HG03039 (cell line): Measurements from ENCODE around the gene MCF2L.
"Not testable (repeated sequence)": the region's sequence is repeated elsewhere in the genome, so short reads cannot be mapped to it uniquely, and the experiment has no call there.

ENCODE experiments used
- ATAC-seq: cut with Tn5 transposase; IDR thresholded peaks from one replicate; pipeline ENCODE4 v1.9.1; 2021; ENCODE audit warnings: mild to moderate bottlenecking, moderate library complexity; ENCODE audit not compliant: unreplicated experiment

The MCF2L gene

DNA sequence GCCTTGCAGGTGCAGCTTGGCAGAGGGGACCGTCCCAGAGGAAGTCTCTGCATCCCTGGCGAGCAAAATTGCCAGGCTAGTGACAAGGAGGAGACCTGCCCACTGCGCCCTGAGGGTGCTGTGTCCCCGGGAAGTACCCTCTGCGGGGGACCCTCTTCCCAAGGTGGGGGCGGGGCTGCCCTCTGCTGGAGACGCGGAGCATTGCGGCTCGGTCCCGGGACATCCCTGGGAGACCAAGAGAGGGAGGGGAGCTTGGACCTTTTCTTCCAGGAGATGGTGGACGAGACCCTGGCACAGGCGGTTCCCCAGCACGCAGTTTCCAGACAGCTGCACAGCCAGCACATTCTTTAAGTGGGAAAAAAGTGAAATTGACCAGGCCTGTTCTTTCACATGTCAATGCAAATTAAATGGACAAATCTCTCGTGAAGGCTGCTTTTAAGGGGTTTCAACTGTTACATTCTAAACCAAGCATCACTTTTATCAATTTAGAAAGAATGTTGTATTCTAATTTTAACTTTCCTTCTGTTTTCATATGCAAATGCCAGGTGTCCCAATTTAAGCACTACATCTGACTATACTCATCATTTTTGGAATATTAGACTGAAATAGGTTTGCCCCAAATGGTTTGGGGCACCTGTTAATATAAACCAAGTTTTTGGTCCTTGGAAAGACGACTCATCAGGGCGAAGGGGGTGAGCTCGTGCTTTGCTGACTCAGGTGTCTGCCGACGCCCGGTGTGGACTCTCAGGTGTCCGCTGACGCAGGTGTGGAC, 60.7 kb downstream of the MCF2L start:
- no peak for ATAC-seq

DNA sequence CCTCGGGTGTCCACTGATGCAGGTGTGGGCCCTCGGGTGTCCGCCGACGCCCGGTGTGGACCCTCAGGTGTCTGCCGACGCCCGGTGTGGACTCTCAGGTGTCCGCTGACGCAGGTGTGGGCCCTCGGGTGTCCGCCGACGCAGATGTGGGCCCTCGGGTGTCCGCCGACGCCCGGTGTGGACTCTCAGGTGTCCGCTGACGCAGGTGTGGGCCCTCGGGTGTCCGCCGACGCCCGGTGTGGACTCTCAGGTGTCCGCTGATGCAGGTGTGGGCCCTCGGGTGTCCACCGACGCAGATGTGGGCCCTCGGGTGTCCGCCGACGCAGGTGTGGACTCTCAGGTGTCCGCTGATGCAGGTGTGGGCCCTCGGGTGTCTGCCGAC, 61.2 kb downstream of the MCF2L start:
- not testable (repeated sequence) for ATAC-seq

DNA sequence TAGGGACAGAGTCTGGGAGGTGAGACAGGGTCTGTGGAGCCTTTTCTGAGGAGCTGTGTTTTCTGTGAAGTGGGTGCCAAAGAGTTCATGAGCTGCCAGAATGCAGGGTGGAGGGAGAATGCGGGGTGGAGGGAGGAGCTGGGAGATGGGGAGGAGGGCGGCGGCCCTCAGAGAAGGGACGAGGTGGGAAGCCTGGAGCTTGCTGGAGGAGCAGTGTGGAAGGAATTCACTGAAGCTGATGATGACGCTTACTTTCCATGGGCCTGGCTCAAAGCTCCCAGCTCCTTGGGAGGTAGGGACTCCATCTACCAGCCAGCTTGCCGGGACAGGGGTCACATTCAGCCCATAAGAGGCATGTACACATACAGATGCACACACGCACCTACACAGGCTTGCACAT, 62.5 kb downstream of the MCF2L start:
- ATAC-seq: no peak

DNA sequence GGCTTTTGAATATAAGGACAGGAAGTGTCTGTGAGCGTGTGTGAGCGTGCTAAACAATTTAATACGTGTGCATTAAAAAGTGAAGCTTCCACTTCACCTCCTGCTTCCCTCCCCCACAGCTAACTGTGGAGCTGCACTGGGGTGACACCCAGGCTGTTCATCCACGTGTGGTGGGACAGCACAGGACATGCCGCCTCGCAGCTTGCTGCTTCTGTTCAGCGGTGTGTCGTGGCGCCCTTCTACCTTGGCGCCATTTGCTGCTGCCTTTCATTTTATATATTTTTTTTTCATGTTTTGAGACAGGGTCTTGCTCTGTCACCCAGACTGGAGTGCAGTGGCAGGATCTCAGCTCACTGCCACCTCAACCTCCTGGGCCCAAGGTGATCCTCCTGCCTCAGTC, 63.3 kb downstream of the MCF2L start:
- no peak for ATAC-seq

DNA sequence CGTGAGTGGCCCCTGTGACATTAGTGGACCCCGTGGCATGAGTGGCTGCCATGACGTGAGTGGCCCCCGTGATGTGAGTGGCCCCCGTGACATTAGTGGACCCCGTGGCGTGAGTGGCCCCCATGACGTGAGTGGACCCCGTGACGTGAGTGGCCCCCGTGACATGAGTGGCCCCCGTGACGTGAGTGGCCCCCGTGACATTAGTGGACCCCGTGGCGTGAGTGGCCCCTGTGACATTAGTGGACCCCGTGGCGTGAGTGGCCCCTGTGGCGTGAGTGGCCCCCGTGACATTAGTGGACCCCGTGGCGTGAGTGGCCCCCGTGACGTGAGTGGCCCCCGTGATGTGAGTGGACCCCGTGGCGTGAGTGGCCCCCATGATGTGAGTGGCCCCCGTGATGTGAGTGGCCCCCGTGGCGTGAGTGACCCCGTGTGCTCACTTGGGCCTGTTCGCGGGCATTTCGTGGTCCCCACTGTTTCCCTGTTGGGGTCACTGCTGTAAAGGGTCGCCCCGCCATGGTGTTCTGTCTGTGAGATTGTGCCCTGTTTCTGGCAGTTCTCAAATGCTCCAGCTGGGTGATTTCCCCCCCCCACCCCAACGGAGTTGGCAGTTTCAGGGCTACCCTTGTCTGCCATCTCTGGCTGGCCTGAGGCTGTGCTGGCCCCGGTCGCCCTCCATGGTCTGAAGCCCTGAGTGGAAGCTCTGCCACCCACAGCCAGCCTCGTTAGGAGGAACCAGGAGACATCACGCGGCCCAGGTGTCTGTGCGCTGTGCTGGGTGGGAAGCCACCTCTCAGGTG, 64.2 kb downstream of the MCF2L start:
- ATAC-seq: no peak

DNA sequence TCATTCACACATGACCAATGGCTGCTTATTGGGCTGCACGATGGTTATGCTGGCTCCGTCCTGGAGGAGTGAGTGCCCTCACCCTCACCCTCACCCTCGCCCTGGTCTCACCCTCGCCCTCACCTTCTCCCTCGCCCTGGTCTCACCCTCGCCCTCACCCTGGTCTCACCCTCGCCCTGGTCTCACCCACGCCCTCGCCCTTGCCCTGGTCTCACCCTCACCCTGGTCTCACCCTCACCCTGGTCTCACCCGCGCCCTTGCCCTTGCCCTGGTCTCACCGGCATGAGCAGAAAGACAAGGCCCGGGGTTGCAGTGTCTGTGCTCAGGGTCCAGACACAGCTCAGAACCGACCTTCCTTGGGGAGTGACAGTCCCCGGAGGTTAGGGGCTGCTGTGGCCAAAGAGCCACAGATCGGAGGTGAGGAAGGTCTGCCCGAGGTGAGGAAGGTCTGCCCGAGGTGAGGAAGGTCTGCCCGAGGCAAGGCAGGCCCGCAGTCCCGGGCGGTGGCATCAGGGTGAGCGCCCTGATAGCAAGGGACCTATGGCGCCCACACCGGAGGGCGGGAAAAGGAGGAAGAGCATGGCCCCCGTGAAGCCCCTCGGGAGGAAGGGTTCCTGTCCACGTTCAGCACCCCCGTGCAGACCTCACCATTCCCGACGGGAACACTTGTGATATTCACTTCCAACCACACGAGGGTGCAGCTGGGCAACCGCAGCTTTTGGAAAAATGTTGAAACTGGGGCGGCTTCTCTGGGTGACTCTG, 65.6 kb downstream of the MCF2L start:
- ATAC-seq: no peak

DNA sequence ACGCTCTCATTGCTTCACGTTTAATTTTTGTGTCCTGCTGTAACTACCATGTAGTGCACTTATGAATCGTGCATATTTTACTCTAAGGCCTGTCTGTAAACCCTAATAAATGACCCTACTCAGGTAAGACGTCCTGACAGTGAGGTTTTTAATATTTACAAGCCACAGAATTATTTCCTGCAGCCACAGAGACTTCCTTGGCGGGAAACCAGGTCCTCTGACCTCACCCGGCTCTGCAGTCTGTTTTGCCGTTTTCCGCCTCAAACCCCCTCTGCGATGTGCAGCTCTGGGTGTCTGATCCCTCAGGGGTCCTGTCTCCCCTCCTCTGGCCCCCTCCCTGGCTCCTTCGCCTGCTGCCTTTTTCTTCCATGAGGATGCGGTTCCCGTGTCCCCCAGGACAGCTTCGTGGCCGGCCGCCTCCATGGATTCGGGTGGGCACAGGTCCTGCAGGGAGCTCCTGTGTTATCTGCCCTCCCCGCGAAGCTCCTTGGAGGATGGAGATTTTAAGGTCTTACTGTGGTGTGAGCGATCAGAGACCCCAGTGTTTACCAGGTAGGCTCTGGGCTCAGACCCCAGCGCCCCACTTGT, 66.3 kb downstream of the MCF2L start:
- no peak for ATAC-seq

DNA sequence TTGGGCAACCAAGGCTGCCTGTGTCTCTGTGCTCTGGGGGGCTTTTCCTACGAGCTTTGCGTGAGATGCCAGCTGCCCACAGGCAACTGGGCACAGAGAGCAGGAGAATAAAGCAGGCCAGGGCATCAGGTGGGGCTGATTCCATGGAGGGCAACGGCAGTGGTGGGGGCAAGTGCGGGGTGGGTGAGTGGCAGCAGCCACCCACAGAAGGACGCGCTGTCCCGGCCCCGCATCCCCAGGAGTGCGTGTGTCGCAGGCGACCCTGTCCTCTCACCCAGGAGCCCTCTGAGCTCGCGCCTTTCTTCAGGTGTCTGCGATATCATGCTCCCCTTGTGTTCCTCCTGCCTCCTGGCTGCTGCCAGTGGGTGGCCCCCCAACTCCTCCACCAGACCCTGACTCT, 67.4 kb downstream of the MCF2L start:
- no peak for ATAC-seq

DNA sequence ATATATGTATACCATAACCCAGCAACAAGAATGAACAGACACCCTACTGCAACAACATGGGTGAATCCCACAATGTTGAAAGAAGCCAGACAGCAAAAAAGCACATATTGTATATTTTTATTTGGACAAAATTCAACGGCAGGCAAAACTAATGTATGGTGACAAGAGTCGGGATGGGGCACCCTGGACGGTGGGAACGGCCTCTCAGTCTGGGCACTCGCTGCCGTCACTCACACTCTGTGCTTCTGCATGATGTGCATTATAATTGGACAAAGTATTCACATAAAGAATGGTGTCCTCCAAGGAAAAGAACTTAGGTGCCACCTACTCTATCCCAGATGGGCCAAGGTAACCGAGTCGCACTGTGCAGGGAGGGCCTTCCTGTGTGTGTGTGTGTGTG, 71.0 kb downstream of the MCF2L start:
- ATAC-seq: no peak

DNA sequence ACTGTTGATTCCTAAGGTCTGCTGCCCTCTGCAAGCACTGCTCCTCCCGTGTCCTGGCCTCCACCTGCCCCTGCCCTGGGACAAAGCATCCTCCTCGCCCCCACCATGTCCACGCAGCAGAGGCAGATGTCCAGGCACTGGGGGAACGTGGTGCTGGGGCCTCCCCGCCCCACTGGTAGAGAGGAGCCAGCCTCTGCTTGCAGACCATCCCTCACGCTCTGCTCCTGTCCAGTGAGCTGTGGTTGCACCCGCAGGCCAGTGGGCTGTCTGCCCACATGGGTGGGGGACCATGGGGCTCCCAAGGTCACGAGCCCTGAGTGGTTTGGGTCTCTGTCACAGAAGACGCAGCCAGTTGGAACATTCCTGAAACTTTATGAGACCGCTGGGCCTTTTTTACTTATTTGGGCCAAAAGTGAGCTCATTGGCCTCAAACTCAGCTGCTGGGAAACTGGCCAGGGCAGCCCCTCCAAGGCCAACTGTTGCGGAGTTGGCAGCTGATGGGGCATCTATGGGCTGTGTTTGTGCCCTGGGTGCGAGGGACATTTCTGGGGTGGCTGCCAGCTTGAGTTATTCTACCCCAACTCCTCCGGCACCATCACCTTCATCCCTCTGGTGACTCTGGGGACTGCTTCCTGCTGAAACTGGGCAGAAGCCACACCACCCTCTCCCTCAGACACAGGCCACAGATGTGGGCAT, 71.7 kb downstream of the MCF2L start:
- no peak for ATAC-seq

DNA sequence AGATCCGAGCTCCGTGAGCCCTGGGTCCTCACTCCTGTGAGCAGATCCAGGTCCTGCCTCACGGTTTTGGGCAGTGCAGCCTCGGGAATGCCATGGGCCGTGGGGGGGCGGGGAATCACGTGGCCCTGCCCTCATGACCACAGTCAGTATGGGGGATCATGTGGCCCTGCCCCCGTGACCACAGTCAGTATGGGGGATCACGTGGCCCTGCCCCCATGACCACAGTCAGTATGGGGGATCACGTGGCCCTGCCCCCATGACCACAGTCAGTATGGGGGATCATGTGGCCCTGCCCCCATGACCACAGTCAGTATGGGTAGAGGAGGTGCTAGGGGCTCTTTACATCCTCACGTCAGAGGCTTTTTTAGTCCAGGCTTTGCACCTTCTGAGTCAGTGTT, 72.3 kb downstream of the MCF2L start:
- ATAC-seq: no peak

DNA sequence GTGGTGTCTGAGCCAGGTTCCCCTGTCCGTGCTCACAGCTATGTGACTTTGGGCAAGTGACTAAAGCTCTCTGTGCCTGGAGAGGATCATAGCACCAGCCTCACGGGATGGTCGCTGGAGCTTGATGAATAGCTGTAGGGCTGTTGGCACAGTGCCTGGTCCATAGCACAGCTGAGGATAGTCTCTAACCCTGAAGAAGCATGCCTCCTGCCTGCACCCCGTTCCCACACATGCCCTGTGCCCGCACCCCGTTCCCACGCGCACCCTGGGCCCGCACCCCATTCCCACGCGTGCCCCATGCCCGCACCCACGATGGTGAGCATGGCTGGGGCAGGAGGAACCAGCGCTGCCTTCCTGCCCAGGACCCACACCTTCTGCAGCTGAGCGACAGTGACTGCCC, 72.9 kb downstream of the MCF2L start:
- ATAC-seq: no peak

DNA sequence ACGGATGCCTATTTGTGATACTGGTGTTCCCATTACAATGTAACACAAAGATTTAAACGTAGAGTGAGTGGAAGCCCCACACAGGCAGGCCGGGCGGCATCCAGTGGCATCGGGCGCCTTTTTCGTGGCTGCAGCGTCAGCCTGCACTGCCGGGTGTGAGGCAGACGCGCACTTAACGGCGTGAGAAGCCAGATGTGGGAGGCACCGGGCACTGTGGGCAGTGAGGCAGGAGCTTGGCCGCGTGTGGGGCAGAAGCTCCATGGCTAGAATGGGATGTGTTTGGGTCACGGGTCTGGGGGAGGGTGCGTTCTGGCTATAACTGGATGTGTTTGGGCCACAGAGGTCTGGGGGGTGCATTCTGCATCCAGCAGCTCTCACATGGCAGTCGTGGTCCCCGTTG, 73.4 kb downstream of the MCF2L start:
- no peak for ATAC-seq

DNA sequence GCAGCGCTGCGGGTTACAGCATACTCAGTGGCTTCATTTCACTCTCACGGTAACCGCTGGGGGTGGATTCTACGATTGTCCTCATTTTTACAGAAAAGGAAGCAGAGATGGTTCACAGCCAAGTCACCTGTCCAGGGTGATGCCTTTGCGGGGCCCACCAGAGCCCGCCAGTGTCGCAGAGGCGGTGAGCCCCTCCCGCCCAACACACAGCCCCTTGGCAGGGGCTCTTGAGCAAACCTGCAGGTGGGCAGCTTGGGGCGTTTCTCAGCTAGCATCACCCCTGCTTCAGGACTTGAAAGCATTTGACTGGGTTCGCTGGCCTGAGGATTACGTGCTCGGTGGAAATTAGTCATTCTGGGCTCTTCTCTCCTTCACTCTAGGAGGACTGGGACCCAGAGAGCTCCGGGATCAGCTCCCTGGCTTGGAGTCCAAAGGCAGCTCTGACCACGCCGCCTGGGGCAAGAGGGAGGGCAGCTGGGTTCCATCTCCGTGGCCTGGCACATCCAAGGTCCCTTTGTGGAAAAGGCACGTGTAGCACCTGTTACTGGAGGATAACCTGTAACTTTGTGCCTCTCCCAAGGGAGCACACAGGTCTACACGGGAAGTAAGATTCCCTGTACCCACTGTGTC, 74.1 kb downstream of the MCF2L start:
- ATAC-seq: no peak

DNA sequence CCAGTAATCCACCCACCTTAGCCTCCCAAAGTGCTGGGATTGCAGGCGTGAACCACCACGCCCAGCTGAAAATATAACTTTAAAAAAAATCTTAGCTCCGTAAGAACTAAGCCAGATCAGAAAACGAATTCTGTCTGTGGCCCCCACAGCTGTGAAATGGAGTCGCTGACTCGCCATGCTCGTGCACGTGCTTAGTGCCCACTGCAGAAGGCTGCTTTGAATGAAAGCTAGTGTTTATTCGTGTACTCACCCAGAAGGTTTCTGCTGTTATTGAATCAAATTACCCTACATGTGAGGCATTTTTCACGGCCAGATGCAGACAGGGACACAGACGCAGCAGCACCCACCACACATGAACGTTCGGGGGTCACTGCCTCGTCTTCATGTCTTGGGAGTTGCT, 74.9 kb downstream of the MCF2L start:
- ATAC-seq: no peak

DNA sequence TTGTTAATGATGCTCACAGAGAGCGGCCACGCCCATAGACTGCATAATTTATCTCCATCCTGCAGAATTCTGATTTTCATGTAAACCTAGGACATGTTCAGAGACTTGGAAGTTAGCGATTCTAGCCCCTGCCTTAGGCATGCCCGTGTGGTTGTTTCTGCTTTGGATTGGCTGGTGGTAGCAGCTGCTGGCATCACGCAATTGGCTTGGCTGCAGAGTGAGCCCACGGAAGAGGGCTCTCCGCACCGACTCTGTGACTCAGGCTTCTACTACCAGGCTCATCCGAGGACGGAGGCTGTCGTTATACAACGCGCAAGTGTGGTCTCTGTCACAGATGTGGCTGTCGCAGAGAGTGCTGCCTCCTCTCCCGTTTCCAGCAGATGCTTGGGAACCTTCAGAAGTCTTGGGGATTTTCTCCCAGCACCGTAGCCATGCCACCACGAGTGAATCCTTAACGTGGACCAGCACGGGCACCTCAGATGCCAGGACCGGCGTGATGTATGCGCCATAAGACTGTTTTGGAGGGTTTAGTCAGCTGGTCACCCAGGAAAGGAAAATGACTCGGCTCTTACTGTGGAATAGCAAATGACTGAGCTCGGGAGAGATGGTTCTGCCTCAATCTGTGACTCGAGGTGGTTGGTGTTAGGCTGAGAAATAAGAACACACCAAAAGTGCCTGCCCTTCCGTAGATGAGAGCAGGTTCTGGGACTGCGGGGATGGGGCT, 75.5 kb downstream of the MCF2L start:
- no peak for ATAC-seq

DNA sequence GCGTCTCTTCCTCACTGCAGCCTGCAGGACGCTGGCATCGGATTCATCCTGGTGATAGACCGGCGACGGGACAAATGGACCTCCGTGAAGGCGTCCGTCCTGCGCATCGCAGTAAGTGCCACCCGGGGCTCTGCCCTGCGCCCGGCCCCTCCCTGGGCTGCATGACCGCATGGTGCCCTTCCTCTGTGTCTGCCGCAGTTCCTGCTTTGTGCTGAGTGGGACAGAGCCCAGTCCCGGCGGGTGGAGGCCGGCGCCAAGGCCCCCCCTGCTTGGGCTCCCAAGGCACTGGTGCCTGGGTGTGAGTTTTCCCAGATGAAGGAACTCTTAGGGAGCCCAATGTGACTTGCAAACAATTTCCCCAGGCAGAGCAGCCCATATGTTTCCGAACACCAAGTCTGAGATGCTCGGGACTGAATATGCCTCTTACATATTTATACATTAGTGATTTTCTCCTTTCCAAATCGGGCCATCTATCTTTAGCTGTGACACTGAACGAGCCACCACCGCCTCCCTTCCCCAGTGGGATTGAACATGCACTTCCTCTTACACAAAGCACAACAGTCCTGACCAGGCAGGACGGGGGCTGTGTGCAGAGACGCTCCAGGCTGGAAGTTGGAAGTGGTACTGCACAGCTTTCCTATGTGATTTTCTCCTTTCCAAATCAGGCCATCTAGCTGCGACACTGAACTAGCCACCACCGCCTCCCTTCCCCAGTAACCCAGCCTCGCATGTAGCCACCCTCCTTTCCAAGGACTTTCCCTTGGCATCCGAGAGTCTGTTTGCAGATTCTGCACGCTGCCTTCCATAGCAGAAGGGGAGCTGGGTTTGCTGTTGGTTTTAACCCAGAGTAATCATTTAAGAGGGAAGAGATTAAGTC, 76.5 kb downstream of the MCF2L start:
- no peak for ATAC-seq

DNA sequence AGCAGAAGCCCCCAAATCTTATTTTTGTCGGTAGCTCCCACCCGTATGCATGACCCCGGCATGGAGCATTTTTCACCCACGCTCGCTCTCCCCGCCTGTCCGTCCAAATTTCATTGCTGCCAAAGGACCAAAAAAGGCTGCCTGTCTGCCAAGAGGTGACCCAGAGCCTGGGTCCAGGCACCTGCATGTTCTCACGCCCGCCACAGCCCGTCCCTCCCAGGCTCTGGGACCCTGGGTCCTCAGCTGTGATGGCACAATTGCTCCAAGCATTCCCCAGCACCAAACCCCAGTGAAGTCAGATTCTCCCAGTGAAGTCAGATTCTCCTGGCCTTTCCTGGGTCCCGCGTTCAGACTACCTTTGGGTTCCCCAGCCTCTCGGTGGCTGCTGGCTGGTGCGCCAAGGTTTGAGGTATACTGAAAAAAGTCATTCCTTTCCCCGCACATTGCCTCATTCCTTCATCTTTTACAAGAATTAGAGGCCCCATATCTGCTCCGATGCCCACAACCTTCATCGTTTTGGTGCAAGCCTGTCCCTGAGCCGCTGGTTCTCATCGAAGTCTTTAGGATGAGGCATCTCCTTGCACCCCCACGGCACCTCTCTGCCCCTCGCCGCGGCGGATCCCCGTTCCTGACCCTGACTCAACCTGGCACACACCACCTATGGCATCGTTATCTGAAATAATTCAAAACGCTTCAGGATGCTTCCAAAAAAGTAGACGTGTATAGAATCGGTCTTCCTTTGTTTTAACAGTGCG, 77.3 kb downstream of the MCF2L start:
- ATAC-seq: no peak
